Measurements from ENCODE around the gene RPL15. TPM values are rescaled to one million over a fixed set of nuclear protein-coding genes. Genes with fewer than 3 reads are reported as not detected.

Gene RPL15
- total and polyA plus RNA-seq, 2 of the 8 experiments (the other 6 are each of a cell fraction or from before 2014, with no cell fraction given): 2,819 to 6,473 TPM

Other genes with a start within 250 kb of the RPL15 start
- 130 and 141 TPM in 2 replicates for gene UBE2E1, start 111.2 kb upstream of the RPL15 start, total RNA-seq (2021; fragmentation: NEBNext Ultra II Directional; extraction: Animal tissue kit (Norgen Biotek cat#: 25700))
- gene UBE2E1, start 111.2 kb upstream of the RPL15 start, polyA plus RNA-seq (2011; rRNA removed): 56.8 and 109 TPM in 2 replicates
- 7.0 and 7.6 TPM in 2 replicates for gene NKIRAS1, start 142 bp upstream of the RPL15 start, total RNA-seq (2021; fragmentation: NEBNext Ultra II Directional; extraction: Animal tissue kit (Norgen Biotek cat#: 25700))
- gene NKIRAS1, start 142 bp upstream of the RPL15 start, polyA plus RNA-seq (2011; rRNA removed): 1.8 and 3.4 TPM in 2 replicates
- gene NR1D2, start 28.2 kb downstream of the RPL15 start, total RNA-seq (2021; fragmentation: NEBNext Ultra II Directional; extraction: Animal tissue kit (Norgen Biotek cat#: 25700)): 21.7 and 22.0 TPM in 2 replicates
- 3.5 and 5.9 TPM in 2 replicates for gene NR1D2, start 28.2 kb downstream of the RPL15 start, polyA plus RNA-seq (2011; rRNA removed)

All from H1 (cell line).